Hippocampal formation (tissue), 2 donors: ENCODE results near the gene CASZ1.

Experiments used
- DNase-seq, 2 donors: peaks; one replicate each; lab custom pipeline; 2025; lab: John Stamatoyannopoulos, UW

The CASZ1 gene

GRCh38 chr1:10706376-10706913, 90.0 kb downstream of the CASZ1 start:
- DNase-seq, result no peak

DNA sequence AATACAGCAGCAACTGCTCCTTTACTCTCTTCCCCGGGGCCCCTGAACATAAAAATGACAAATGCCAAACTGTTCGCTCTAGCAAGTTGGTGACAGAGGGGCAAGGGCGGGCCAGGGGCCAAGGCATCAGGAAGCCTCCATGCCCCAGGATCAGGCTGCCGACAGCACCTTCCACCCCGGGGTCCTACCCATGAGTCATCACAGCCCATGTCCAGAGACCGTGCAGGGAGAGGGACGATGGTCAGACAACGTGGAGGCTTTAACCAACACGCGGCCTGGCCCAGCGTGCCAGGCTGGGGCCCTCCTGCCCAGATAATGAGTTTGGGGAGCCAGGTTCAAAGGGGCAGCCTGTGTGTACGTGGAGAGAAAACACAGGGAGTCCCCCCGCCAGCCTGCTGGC, 90.5 kb downstream of the CASZ1 start:
- DNase-seq, result no peak

GRCh38 chr1:10704368-10704882, 92.0 kb downstream of the CASZ1 start:
- DNase-seq, result no peak

DNA sequence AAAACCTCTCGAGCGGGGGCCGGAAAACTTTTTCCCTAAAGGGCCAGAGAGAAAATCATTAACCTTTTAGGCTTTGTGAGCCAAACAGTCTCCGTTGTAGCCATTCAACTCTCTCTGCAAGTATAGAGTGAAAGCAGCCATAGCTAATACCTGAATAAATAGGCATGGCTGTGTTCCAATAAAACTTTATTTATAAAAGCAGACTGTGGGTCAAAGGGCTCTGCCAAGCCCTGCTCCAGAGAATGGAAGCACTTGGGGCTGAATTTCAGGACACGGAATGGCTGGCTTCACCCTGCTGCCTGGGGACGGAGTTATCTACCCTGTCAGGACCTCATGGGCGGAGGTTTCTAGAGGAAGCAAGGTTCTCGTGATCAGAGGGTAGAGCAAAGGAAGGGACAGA, 92.7 kb downstream of the CASZ1 start:
- DNase-seq, result no peak

GRCh38 chr1:10701145-10701544, 95.3 kb downstream of the CASZ1 start:
- no peak for DNase-seq

GRCh38 chr1:10699470-10699835, 97.0 kb downstream of the CASZ1 start:
- no peak for DNase-seq

DNA sequence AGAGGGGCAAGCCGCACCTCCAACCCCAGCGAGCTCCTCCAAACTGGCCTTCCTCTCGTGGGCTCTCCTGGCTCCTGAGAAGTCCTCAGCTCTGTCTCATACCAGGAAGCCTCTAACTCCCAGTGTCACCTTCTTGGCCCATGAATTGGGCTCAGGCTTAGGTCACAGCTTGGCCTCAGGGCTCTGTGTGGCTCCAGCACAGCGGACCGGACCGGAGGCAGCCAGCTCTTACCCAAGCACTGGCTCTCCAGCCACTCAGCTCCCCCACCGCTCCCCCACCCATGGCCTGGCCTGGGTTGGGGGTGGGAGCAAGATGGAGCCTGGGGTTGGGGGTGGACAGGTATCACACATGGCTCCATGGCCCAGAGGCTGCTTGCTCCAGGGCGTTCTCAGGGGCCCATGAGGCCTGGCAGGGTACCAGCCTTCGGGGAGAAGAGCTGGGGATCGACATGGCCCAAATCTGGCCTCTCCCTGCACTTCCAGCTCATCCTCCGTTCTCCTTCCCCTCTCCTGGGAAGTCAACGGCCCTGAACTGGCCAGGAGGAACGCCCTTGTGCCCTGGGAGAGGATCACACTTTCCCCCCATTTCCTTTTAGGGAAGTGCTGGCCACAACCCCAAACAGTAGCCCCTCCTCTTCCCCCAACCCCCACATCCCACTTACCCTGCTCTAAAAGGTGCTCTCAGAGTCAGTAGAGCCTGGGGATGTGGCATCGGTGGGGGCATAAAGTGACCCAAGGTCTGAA, 97.5 kb downstream of the CASZ1 start:
- no peak for DNase-seq

DNA sequence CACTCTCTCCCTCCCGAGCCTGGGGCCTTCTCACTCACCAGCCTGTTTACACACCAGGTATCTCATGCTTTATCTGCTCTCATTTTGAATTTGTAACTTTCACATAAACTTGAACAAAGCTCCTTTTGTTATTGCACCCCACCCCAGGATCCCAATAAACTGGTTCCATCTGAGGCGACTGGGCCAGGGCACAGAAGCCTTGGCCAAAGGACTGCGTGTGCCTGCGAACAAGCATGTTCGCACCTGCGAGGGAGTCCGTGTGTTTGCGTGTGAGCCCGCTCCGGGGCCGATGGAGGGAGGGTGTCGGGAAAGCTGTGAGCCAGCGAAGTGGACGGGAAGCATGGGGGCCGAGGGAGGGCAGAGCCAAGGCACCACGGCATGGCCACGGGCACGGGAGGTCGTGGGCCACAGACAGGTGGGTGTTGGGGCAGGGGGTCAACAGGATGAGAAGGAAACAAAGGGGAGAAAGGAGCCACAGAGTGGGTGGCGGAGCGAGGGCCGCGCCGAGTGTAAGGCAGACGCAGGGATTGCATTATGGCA, 98.8 kb downstream of the CASZ1 start:
- no peak for DNase-seq

- DNase-seq, result no peak
These were observed 99.5 kb downstream of the CASZ1 start for GRCh38 chr1:10696977-10697376.

- peak; percentile 60 to 65 for DNase-seq
These were observed 101.5 kb downstream of the CASZ1 start for GRCh38 chr1:10694633-10695627.

- no peak for DNase-seq
These were observed 102.2 kb downstream of the CASZ1 start for GRCh38 chr1:10694274-10694632.

- no peak for DNase-seq
These were observed 102.8 kb downstream of the CASZ1 start for GRCh38 chr1:10693497-10694273.

DNA sequence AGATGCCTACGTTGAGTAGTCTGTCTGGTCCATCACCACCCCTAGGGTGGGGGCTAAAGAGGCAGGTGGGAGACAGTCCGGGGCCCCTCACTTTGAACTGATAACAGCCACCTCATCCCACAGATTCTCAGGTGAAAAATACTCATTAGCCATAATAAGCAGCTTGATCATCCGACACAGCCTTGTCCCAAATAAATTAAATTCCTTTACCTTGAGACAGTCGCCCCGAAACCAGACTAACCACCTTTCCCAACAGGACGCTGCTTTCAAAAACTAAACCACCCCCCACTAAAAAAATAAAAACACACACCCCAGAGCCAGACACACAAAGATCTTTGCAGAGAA, 103.3 kb downstream of the CASZ1 start:
- DNase-seq, result no peak

DNA sequence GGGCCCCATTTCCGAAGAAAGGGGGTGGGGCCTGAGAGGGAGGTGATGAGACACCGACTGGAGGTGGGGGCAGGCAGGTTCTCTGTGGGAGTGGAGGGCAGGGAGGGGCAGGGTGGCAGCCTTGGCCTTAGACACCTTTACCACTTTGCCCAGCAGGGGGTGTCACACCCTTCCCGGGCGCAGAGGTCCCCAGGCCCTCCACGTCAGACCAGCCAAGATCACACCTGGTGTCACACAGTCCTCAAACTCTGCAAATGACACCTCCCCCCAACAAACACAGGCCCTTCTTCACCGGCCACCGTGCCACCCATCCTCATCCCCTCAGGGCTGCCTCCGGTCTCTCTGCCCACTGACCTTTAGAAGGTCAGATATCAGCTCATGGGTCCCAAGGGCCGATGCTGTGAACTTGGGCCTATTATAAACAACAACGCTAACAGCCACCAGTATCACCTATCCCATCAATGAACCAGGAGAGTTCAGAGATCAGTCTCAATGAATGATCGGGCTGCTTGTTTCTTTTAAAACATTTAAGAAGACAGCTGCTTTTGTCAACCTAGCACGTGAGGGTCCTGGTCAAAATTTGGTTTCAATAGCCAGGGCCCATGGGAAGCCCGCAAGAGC, 103.9 kb downstream of the CASZ1 start:
- DNase-seq, result no peak

DNA sequence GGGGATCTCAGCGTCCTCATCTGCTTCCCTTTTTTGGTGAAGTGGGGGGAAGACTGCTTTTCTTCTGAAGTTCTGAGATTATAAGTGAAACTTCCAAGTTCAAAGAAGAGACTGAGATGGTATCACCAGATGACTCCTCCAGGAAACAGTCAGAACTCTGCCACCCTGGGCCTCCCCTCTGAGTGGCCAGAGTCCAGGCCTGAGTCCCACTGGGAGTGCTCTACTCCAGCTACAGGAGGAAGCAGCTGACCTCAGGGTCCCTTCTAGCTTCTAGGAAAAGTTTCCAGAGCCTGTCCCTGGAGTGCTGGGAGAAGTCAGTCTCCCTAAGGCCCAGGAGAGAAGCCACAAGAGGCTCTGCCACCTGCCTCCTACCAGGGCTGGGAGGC, 104.7 kb downstream of the CASZ1 start:
- no peak for DNase-seq

DNA sequence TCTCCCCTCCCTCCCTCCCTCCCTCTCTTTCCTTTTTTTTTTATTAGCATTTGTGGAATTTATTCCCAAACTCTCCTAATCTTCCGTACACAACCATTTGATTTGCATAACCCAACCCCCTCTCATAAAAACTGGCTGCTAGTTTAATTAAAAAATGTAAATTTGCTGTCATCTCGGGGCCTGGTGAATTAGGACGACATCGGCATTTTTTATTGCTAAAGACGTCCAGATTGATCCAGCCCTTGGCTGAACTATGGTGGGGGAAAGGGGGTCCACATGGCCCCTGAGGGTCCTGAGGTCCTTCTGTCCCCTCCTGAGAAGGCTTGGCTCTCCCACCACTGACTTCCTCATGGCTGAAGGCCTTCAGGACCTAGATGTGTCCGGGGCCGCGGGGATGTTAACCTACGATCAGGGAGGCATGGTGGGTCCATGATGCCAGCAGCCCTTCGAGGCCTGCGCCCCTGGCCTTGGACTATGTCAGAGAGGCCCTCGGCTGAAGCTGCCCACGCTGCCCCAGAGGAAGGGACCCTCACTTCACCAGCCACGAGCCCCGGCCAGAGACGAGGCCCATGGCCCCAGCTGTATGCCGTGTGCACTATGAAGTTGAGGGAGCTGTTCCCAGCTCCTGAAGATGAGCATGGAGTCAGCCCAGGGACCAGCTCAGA, 105.2 kb downstream of the CASZ1 start:
- DNase-seq, result no peak

- no peak for DNase-seq
These were observed 106.0 kb downstream of the CASZ1 start for GRCh38 chr1:10690484-10690883.

GRCh38 chr1:10688409-10688786, 108.0 kb downstream of the CASZ1 start:
- no peak for DNase-seq

GRCh38 chr1:10687782-10688408, 108.6 kb downstream of the CASZ1 start:
- DNase-seq, result no peak

DNA sequence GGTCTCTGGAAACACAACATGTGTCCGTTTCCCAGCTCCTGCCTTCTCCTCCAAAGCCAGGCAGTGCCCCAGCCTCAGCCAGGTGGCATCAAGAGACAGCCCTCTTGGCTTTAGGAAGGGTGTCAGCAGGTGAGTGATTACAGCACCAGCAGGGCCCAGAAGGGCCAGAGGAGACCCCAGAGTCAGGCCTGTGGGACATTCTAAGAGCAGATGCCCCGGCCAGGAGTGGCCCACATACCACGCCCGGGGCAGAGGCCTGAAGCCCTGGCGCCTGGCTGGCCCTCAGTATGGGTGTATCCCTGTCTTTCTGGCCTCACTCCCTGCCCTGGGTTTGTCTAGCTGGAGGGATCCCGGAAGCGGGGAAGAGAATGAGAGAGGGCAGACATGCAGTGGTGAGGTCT, 109.2 kb downstream of the CASZ1 start:
- DNase-seq, result no peak
